GM19467 (cell line): Measurements from ENCODE around the gene RMDN2.
A peak's percentile ranks its signal among the peaks of the same experiment; 100 is the strongest.
"Not testable (repeated sequence)": the region's sequence is repeated elsewhere in the genome, so short reads cannot be mapped to it uniquely, and the experiment has no call there.

Experiments used
- ATAC-seq: cut with Tn5 transposase; IDR thresholded peaks from one replicate; pipeline ENCODE4 v1.9.1; 2021; ENCODE audit warnings: mild to moderate bottlenecking, moderate library complexity; ENCODE audit not compliant: unreplicated experiment

RMDN2 gene

GRCh38 chr2:37930392-37930791 is 5.3 kb downstream of the RMDN2 start:
- ATAC-seq: not testable (repeated sequence)

- ATAC-seq: not testable (repeated sequence)
These were observed 7.8 kb downstream of the RMDN2 start for GRCh38 chr2:37932873-37933272.

- peak; percentile 84 for ATAC-seq
These were observed 9.8 kb downstream of the RMDN2 start for GRCh38 chr2:37934591-37935513.

GRCh38 chr2:37937568-37937967 is 12.5 kb downstream of the RMDN2 start:
- ATAC-seq: not testable (repeated sequence)

GRCh38 chr2:37941267-37941666 is 16.2 kb downstream of the RMDN2 start:
- ATAC-seq: not testable (repeated sequence)

GRCh38 chr2:37944268-37944667 is 19.2 kb downstream of the RMDN2 start:
- no peak for ATAC-seq

GRCh38 chr2:37947306-37947705 is 22.2 kb downstream of the RMDN2 start:
- ATAC-seq: no peak

- ATAC-seq: not testable (repeated sequence)
These were observed 37.1 kb downstream of the RMDN2 start for GRCh38 chr2:37962018-37962739.

- ATAC-seq: not testable (repeated sequence)
These were observed 37.6 kb downstream of the RMDN2 start for GRCh38 chr2:37962740-37963121.

- not testable (repeated sequence) for ATAC-seq
These were observed 38.8 kb downstream of the RMDN2 start for GRCh38 chr2:37963901-37964300.

GRCh38 chr2:37966326-37966725 is 41.2 kb downstream of the RMDN2 start:
- ATAC-seq: no peak

GRCh38 chr2:37969731-37970130 is 44.6 kb downstream of the RMDN2 start:
- ATAC-seq: no peak

- ATAC-seq: no peak
These were observed 46.9 kb downstream of the RMDN2 start for GRCh38 chr2:37971971-37972370.

GRCh38 chr2:37973615-37974353 is 48.7 kb downstream of the RMDN2 start:
- ATAC-seq: no peak

- no peak for ATAC-seq
These were observed 50.7 kb downstream of the RMDN2 start for GRCh38 chr2:37975808-37976207.

GRCh38 chr2:37976411-37976810 is 51.3 kb downstream of the RMDN2 start:
- ATAC-seq: no peak

GRCh38 chr2:37982147-37982582 is 57.1 kb downstream of the RMDN2 start:
- ATAC-seq: no peak

GRCh38 chr2:37982847-37983246 is 57.8 kb downstream of the RMDN2 start:
- ATAC-seq: no peak

- ATAC-seq: no peak
These were observed 58.6 kb downstream of the RMDN2 start for GRCh38 chr2:37983719-37984118.

- ATAC-seq: no peak
These were observed 59.1 kb downstream of the RMDN2 start for GRCh38 chr2:37984176-37984575.

- ATAC-seq: no peak
These were observed 59.5 kb downstream of the RMDN2 start for GRCh38 chr2:37984589-37984988.
